Pancreas (tissue), 10 donors: ENCODE results near the gene SESN2. TPM values are rescaled to one million over a fixed set of nuclear protein-coding genes. Genes with fewer than 3 reads are reported as not detected.

Experiments
- ATAC-seq, 4 donors: fragments of 200-7000 bp; cut with Tn5 transposase; one replicate each; pipeline versions ENCODE4 v1.8.0 to v1.9.1; 2020; ENCODE audit warnings: mild to moderate bottlenecking in 4 of 4, moderate library complexity in 4 of 4
- DNase-seq, 6 donors: peaks; one replicate each; pipeline ENCODE4 v3.0.0-alpha.2; 2020
- FAIRE-seq: peaks from 2 replicates; lab custom pipeline; 2012; peaks lifted over from hg19 to GRCh38; lab: Jason Lieb, UNC
- H3K27ac ChIP-seq, 4 donors: fragments of 200-600 bp; sonication (generic); 1 replicate in 3 of 4; 2 replicates in 1 of 4; pipeline versions ENCODE4 v1.5.0 to v1.8.0; 2020
- H3K27me3 ChIP-seq, 4 donors: fragments of 200-600 bp; one replicate each; pipeline ENCODE4 v1.8.0; 2021
- H3K36me3 ChIP-seq, 3 donors: fragments of 200-600 bp; sonication (generic) in 1 of 3; one replicate each; pipeline versions ENCODE4 v1.5.0 to v1.8.0; 2020 to 2021
- H3K4me1 ChIP-seq, 3 donors: fragments of 200-600 bp; one replicate each; pipeline ENCODE4 v1.8.0; 2021
- H3K4me3 ChIP-seq, 4 donors: fragments of 200-600 bp; sonication (generic) in 2 of 4; one replicate each; pipeline versions ENCODE4 v1.5.0 to v1.8.0; 2020 to 2021
- H3K9me3 ChIP-seq, 4 donors: fragments of 200-600 bp; one replicate each; pipeline ENCODE4 v1.8.0; 2021
- WGBS, 2 donors: extraction: QIAGEN DNeasy Blood & Tissue Kit; methylation state at CpG; one replicate each; pipeline ENCODE4 v1.1.7; 2013; 5-methylcytosine and 5-hydroxymethylcytosine counted together
- intact Hi-C, 3 donors: fragments of 100-400 bp; cut with DNase I; formaldehyde crosslinking; loops; one replicate each; pipeline versions ENCODE4 v1.11.1 to v1.14.2; 2022
- polyA plus RNA-seq, 2 donors: library from polyadenylated mRNA; stranded (reverse); fragments of 200-250 nt; gene quantifications; one replicate each; pipeline ENCODE4 v1.2.3, GENCODE V29; 2013
- total RNA-seq, 6 donors: library from RNA; stranded (reverse); fragmentation: NEBNext Ultra II Directional in 4 of 6; extraction: Animal tissue kit (Norgen Biotek cat#: 25700) in 4 of 6; gene quantifications; one replicate each; pipeline versions ENCODE4 v1.2.1 to v1.2.4, GENCODE V29; 2021 to 2023
- TF ChIP-seq, protein P1 (sequence below), 4 donors: fragments of 200-600 bp; sonication (generic) in 3 of 4; IDR thresholded peaks; one replicate each; pipeline versions ENCODE4 v1.5.0 to v1.8.0; 2021; ENCODE audit warnings: antibody characterized with exemption in 4 of 4
- donor health status: healthy with polysubstance abuse.
- donor health status: DM: no; HTN: no; CAD: no; lungs with moderate emphysema.
- donor health status: DM: no; HTN: no; CAD: no.
- donor health status: control.
- donor health status: control.
- donor health status: Bipolar disorder and iron deficiency.
- donor health status: DM: yes; HTN: yes; CAD: no.
- donor health status: DM: no; HTN: no; CAD: no.
- donor health status: DM: no; HTN: no; CAD: no.
- donor health status: DM: yes; HTN: yes; CAD: no.

The SESN2 gene
- total and polyA plus RNA-seq, 8 donors, result 4.0 to 38.3 (median 7.3) TPM

DNA sequence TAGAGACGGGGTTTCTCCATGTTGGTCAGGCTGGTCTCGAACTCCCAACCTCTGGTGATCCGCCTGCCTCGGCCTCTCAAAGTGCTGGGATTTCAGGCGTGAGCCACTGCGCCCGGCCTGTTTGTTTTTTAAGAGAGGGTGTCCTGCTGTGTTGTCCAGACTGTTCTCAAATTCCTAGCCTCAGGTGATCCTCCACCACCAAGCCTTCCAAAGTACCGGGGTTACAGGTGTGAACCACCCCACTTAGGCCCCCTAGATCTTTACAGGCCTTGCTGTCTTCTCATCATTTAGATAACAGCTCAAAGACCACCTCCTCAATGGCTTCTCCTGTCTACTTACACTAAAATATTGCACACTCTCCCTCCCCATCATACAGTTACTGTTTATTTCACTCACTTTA is 6.3 kb downstream of the SESN2 start:
- peaks cover 6 to 13% (median 11%) of the 10 kb centered on the region in 3 donors for H3K4me1 ChIP-seq
- intact Hi-C loops, result loop anchor here in 1 of 3 donors (10.0 kb wide), 1 partner anchor 59 kb away; the partner anchor contains the start of gene MED18
- TF ChIP-seq, protein P1, sequence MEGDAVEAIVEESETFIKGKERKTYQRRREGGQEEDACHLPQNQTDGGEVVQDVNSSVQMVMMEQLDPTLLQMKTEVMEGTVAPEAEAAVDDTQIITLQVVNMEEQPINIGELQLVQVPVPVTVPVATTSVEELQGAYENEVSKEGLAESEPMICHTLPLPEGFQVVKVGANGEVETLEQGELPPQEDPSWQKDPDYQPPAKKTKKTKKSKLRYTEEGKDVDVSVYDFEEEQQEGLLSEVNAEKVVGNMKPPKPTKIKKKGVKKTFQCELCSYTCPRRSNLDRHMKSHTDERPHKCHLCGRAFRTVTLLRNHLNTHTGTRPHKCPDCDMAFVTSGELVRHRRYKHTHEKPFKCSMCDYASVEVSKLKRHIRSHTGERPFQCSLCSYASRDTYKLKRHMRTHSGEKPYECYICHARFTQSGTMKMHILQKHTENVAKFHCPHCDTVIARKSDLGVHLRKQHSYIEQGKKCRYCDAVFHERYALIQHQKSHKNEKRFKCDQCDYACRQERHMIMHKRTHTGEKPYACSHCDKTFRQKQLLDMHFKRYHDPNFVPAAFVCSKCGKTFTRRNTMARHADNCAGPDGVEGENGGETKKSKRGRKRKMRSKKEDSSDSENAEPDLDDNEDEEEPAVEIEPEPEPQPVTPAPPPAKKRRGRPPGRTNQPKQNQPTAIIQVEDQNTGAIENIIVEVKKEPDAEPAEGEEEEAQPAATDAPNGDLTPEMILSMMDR (IDR thresholded peaks at IDR 0.05), result no peak

DNA sequence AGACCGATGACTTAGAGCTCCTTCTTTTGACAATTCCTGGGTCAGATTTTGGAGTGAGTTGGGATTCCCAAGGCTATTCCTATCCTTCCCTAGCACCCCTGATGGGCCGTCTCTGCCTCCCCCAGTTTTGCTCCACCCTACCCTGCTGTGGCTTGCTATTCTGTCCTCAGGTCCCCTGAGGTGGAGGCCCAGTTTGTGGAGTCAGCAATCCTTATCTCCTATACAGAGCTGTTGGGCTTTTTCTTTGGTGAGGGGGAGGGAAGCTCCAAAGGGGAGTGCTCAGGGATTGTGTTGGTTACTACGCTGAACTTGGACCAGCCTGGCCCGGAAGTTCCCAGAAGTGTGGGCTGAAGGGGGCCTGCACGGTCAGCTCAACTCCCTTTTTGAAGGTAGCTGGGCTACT is 7.6 kb downstream of the SESN2 start:
- 40 to 43% methylated on average over 5 of the region's 5 CpGs for WGBS, 2 donors
- H3K9me3 ChIP-seq, result no peaks in the 10 kb centered on the region
- peak overlapping the region in 2 of 4 donors; percentile 13 to 37 for H3K27ac ChIP-seq
- H3K4me3 ChIP-seq, result no peak overlapping the region
- ATAC-seq, result peak in 3 of 4 donors; percentile 24 to 61 (median 57)
- peaks cover 6 to 13% (median 11%) of the 10 kb centered on the region in 3 donors for H3K4me1 ChIP-seq
- no peaks in the 10 kb centered on the region for H3K36me3 ChIP-seq
- FAIRE-seq, result no peak
- TF ChIP-seq, protein P1 (IDR thresholded peaks at IDR 0.05), result no peak
- DNase-seq, result no peak
- no peaks in the 10 kb centered on the region for H3K27me3 ChIP-seq
- intact Hi-C loops, result loop anchor here in 1 of 3 donors (10.0 kb wide), 1 partner anchor 58 kb away; the partner anchor contains the start of gene MED18

More for the DNA sequence above, 6.3 kb downstream of the SESN2 start:
- FAIRE-seq, result no peak
- H3K4me3 ChIP-seq, result no peak overlapping the region
- H3K27ac ChIP-seq, result no peak overlapping the region
- no peaks in the 10 kb centered on the region for H3K9me3 ChIP-seq
- ATAC-seq, result no peak
- DNase-seq, result no peak
- no peaks in the 10 kb centered on the region for H3K27me3 ChIP-seq
- 83 to 93% methylated on average over 8 of the region's 8 CpGs for WGBS, 2 donors
- no peaks in the 10 kb centered on the region for H3K36me3 ChIP-seq

GRCh38 chr1:28267633-28268032 is 8.3 kb downstream of the SESN2 start:
- intact Hi-C loops, result loop anchor here in 1 of 3 donors (10.0 kb wide), 1 partner anchor 57 kb away; the partner anchor contains the start of gene MED18
- no peak for FAIRE-seq
- TF ChIP-seq, protein P1 (IDR thresholded peaks at IDR 0.05), result no peak
- 78 to 90% methylated on average over 2 of the region's 2 CpGs for WGBS, 2 donors
- no peak overlapping the region for H3K4me3 ChIP-seq
- no peaks in the 10 kb centered on the region for H3K27me3 ChIP-seq
- no peak for DNase-seq
- H3K9me3 ChIP-seq, result no peaks in the 10 kb centered on the region
- peaks cover 0 to 7% (median 5%) of the 10 kb centered on the region in 3 donors for H3K36me3 ChIP-seq
- H3K27ac ChIP-seq, result peak overlapping the region in 1 of 4 donors; percentile 37
- no peak for ATAC-seq
- H3K4me1 ChIP-seq, result peaks cover 6 to 13% (median 11%) of the 10 kb centered on the region in 3 donors

DNA sequence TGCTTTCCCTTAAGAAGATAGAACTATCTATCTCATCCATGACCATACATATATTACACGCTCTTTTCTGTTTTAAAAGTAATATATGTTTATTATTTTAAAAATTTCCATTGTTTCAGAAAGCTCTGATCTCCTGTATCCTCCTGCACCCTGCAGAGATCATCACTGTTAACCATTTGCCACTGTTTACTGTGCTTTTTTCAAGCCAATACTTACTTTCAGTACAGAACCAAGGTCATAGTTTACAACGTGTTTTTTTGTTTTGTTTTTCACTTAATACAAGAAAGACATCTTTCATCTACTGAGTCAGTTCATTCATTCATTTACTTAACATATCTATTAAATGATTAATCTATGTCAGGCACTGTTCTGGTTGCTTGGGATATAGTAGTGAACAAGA is 10.2 kb downstream of the SESN2 start:
- Histone ChIP-seq H3K9me3 (no peaks in the 10 kb centered on the region), H3K27ac (peak overlapping the region in 2 of 4 donors; percentile 6 to 50), H3K4me3 (no peak overlapping the region), H3K27me3 (no peaks in the 10 kb centered on the region), H3K36me3 (peaks cover 0 to 26% (median 19%) of the 10 kb centered on the region in 3 donors), H3K4me1 (peaks cover 4 to 9% (median 6%) of the 10 kb centered on the region in 3 donors)
- DNase-seq (no peak), FAIRE-seq (no peak), ATAC-seq (peak in 2 of 4 donors; percentile 55 to 59)
- TF ChIP-seq, protein P1 (IDR thresholded peaks at IDR 0.05), result no peak
- 44 to 47% methylated on average over 2 of the region's 2 CpGs for WGBS, 2 donors
- intact Hi-C loops, result loop anchor here in 1 of 3 donors (10.0 kb wide), 1 partner anchor 55 kb away; the partner anchor contains the start of gene MED18
